OCI-LY1 (cell line): Measurements from ENCODE around the gene MDFIC.

Experiments
- H2AFZ ChIP-seq: fragments of 200-600 bp; sonication (generic), shearing (Covaris generic); 2 replicates; pipeline ENCODE4 v1.6.0; 2014; ENCODE audit warnings: antibody characterized with exemption, mild to moderate bottlenecking, low read length
- H3F3A ChIP-seq: fragments of 200-600 bp; sonication (generic), shearing (Covaris generic); 2 replicates; pipeline ENCODE4 v1.6.0; 2014; ENCODE audit warnings: mild to moderate bottlenecking, antibody characterized with exemption, low read length, moderate library complexity; ENCODE audit not compliant: insufficient read depth
- H3K27ac ChIP-seq: fragments of 200-600 bp; sonication (generic); 2 replicates; pipeline ENCODE4 v1.5.1; 2014; ENCODE audit warnings: low read length, mixed run types, mild to moderate bottlenecking, low read depth; ENCODE audit not compliant: poor library complexity, severe bottlenecking
- H3K27me3 ChIP-seq: fragments of 200-600 bp; sonication (generic); 2 replicates; pipeline ENCODE4 v1.6.0; 2014; ENCODE audit warnings: antibody characterized with exemption, mild to moderate bottlenecking, low read length, moderate library complexity; ENCODE audit not compliant: insufficient read depth
- H3K36me3 ChIP-seq: fragments of 200-600 bp; sonication (generic); 2 replicates; pipeline ENCODE4 v1.6.1; 2014; ENCODE audit warnings: mild to moderate bottlenecking, antibody characterized with exemption, low read length, moderate library complexity, mixed read lengths; ENCODE audit not compliant: insufficient read depth
- H3K4me1 ChIP-seq: fragments of 200-600 bp; sonication (generic); 2 replicates; pipeline ENCODE4 v1.5.1; 2014; ENCODE audit warnings: mild to moderate bottlenecking, low read length, moderate library complexity; ENCODE audit not compliant: insufficient read depth, severe bottlenecking
- H3K4me2 ChIP-seq: fragments of 200-600 bp; sonication (generic), shearing (Covaris generic); 2 replicates; pipeline ENCODE4 v1.6.1; 2014; ENCODE audit warnings: low read length
- H3K4me3 ChIP-seq: fragments of 200-600 bp; sonication (generic); 2 replicates; pipeline ENCODE4 v1.5.1; 2014; ENCODE audit warnings: low read length, low read depth, mild to moderate bottlenecking, mixed read lengths; ENCODE audit not compliant: poor library complexity, severe bottlenecking
- H3K79me2 ChIP-seq: fragments of 200-600 bp; shearing (Covaris generic); 2 replicates; pipeline ENCODE4 v1.6.1; 2016; ENCODE audit warnings: mixed run types, low read length, mixed read lengths; ENCODE audit not compliant: insufficient read depth
- H3K9ac ChIP-seq: fragments of 200-600 bp; sonication (generic), shearing (Covaris generic); 2 replicates; pipeline ENCODE4 v1.6.1; 2014; ENCODE audit warnings: mild to moderate bottlenecking, low read length, mixed read lengths
- H3K9me2 ChIP-seq: fragments of 200-600 bp; sonication (generic), shearing (Covaris generic); 2 replicates; pipeline ENCODE4 v1.6.1; 2014; ENCODE audit warnings: low read depth, mild to moderate bottlenecking, low read length, mixed read lengths
- H3K9me3 ChIP-seq: fragments of 200-600 bp; shearing (Covaris generic); 2 replicates; pipeline ENCODE4 v1.6.1; 2014; ENCODE audit warnings: low read length, mixed read lengths
- H4K20me1 ChIP-seq: fragments of 200-600 bp; sonication (generic), shearing (Covaris generic); 2 replicates; pipeline ENCODE4 v1.6.0; 2016; ENCODE audit warnings: mild to moderate bottlenecking, low read length; ENCODE audit not compliant: insufficient read depth
- CTCF ChIP-seq: fragments of 200-600 bp; sonication (generic), shearing (Covaris generic); IDR thresholded peaks from 2 replicates; pipeline ENCODE4 v1.5.1; 2017; ENCODE audit warnings: mild to moderate bottlenecking, antibody characterized with exemption, low read length, moderate library complexity, mixed read lengths
- EZH2 ChIP-seq: fragments of 200-600 bp; sonication (generic), shearing (Covaris generic); IDR thresholded peaks from 2 replicates; pipeline ENCODE4 v1.8.0; 2017; ENCODE audit warnings: borderline replicate concordance, mixed run types, mild to moderate bottlenecking, antibody characterized with exemption, low read length, moderate library complexity, mixed read lengths

MDFIC gene

GRCh38 chr7:114962441-114962840, 40.5 kb downstream of the MDFIC start:
- no peaks in the 10 kb centered on the region for H4K20me1 ChIP-seq
- no peak for TF ChIP-seq EZH2
- TF ChIP-seq CTCF, result no peak
- H3K27ac ChIP-seq, result no peak overlapping the region
- H3K36me3 ChIP-seq, result no peaks in the 10 kb centered on the region
- H2AFZ ChIP-seq, result no peak overlapping the region
- no peaks in the 10 kb centered on the region for H3K9me2 ChIP-seq
- H3K4me3 ChIP-seq, result no peak overlapping the region
- no peaks in the 10 kb centered on the region for H3K9me3 ChIP-seq
- H3K4me1 ChIP-seq, result no peaks in the 10 kb centered on the region
- no peak overlapping the region for H3K9ac ChIP-seq
- no peaks in the 10 kb centered on the region for H3K79me2 ChIP-seq
- H3K27me3 ChIP-seq, result no peaks in the 10 kb centered on the region
- no peaks in the 10 kb centered on the region for H3F3A ChIP-seq
- H3K4me2 ChIP-seq, result no peak overlapping the region

GRCh38 chr7:114966156-114966555, 44.3 kb downstream of the MDFIC start:
- Histone ChIP-seq H3K79me2 (no peaks in the 10 kb centered on the region), H3K9ac (no peak overlapping the region), H3K27me3 (no peaks in the 10 kb centered on the region), H2AFZ (no peak overlapping the region), H3F3A (no peaks in the 10 kb centered on the region), H3K9me3 (no peaks in the 10 kb centered on the region), H3K27ac (no peak overlapping the region), H4K20me1 (no peaks in the 10 kb centered on the region), H3K4me2 (no peak overlapping the region), H3K4me1 (no peaks in the 10 kb centered on the region), H3K9me2 (no peaks in the 10 kb centered on the region), H3K4me3 (no peak overlapping the region), H3K36me3 (no peaks in the 10 kb centered on the region)
- no peak for TF ChIP-seq CTCF
- TF ChIP-seq EZH2, result no peak

- no peaks in the 10 kb centered on the region for H3K9me3 ChIP-seq
- H3K27ac ChIP-seq, result no peak overlapping the region
- H3K4me2 ChIP-seq, result no peak overlapping the region
- H3K36me3 ChIP-seq, result no peaks in the 10 kb centered on the region
- no peak for TF ChIP-seq EZH2
- H3K9ac ChIP-seq, result no peak overlapping the region
- H2AFZ ChIP-seq, result no peak overlapping the region
- no peaks in the 10 kb centered on the region for H3K9me2 ChIP-seq
- H3K4me3 ChIP-seq, result no peak overlapping the region
- no peaks in the 10 kb centered on the region for H3K4me1 ChIP-seq
- no peaks in the 10 kb centered on the region for H3K79me2 ChIP-seq
- no peaks in the 10 kb centered on the region for H3K27me3 ChIP-seq
- no peaks in the 10 kb centered on the region for H3F3A ChIP-seq
- H4K20me1 ChIP-seq, result no peaks in the 10 kb centered on the region
These were observed 47.2 kb downstream of the MDFIC start for GRCh38 chr7:114969096-114969495.

- H3K4me3 ChIP-seq, result no peak overlapping the region
- H3K36me3 ChIP-seq, result no peaks in the 10 kb centered on the region
- H3F3A ChIP-seq, result no peaks in the 10 kb centered on the region
- H3K27ac ChIP-seq, result no peak overlapping the region
- H3K9me2 ChIP-seq, result no peaks in the 10 kb centered on the region; the same call in 1 of the 2 replicates
- H3K79me2 ChIP-seq, result no peaks in the 10 kb centered on the region
- H3K4me1 ChIP-seq, result no peaks in the 10 kb centered on the region
- H3K27me3 ChIP-seq, result no peaks in the 10 kb centered on the region
- no peak overlapping the region for H3K9ac ChIP-seq
- H3K9me3 ChIP-seq, result no peaks in the 10 kb centered on the region
- no peak overlapping the region for H2AFZ ChIP-seq
- H4K20me1 ChIP-seq, result no peaks in the 10 kb centered on the region
- H3K4me2 ChIP-seq, result no peak overlapping the region
- TF ChIP-seq EZH2, result no peak
- no peak for TF ChIP-seq CTCF
These were observed 48.4 kb downstream of the MDFIC start for GRCh38 chr7:114970308-114970707.
